ENCODE data around the gene UNC5A.

The UNC5A gene

DNA sequence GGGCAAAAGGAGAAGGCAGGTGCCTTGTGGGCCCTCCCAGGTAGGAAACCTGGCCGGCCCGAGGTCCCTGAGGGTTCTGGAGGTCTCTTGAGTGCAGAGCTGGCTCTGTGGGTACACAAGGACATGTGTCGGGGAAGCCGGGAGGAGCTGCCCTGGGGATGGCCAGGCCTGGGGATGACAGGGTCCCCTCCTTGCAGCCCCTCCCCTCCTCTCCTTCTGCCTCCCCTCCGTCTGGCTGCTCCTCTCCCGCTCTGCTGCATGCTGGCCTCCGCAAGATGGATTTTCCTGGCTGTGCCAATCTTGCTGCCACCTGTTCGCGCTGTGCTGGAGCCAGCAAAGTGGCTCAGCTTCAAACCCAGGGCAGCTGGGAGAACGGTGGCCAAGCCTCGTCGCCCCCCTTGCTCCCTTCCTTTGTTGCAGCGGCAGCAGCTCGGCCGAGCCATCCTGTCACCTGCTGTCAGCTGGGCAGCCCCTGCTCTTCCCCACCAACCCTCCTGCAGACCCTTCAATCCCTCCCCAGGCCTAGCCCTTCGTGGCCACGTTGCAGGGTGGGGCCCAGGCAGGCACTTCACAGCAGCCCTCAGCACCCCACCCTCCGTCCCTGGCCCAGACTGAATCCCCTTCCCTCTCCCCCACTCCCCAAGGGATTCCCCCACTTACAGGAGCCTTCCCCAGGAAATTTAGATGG is 17.6 kb upstream of the UNC5A start:
- Histone ChIP-seq H3K9me3 (ENCODE audit: control insufficient read depth in 5 of 5, low read length in 5 of 5) (no peaks in the 10 kb centered on the region), H3K27me3 (ENCODE audit: control insufficient read depth in 5 of 5, insufficient read depth in 4 of 5, low read length in 5 of 5) (peaks cover 24 to 76% (median 55%) of the 10 kb centered on the region in 5 donors), H3K27ac (ENCODE audit: low read depth, low read length) (no peak overlapping the region), H3K4me1 (ENCODE audit: control insufficient read depth in 5 of 5, insufficient read depth in 5 of 5, low read length in 5 of 5) (no peaks in the 10 kb centered on the region), H3K4me3 (ENCODE audit: low read depth in 1 of 5, low read length in 5 of 5) (no peak overlapping the region), H3K36me3 (ENCODE audit: control insufficient read depth in 5 of 5, insufficient read depth in 5 of 5, low read length in 5 of 5) (no peaks in the 10 kb centered on the region), H3K9ac (ENCODE audit: low read length in 5 of 5) (no peak overlapping the region)

DNA sequence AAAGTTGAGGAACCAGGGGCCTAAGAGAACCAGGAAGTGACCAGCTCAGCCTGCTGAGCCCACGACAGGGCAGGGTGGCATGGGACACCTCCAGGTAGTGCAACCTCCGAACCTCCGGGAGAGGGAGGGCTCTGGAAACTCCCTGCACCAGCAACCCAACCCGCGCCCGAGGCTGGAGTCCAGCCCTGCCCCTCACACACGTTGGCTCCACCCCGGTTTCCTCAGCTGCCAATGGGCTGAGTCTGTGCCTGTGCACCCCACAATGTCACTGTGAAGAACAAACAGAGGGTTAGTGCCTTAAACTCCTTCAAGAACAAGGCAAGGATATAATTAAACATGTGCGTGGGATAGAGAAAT is 17.0 kb upstream of the UNC5A start:
- Histone ChIP-seq H3K27ac (ENCODE audit: low read depth, low read length) (no peak overlapping the region), H3K4me3 (ENCODE audit: low read depth in 1 of 5, low read length in 5 of 5) (no peak overlapping the region), H3K4me1 (ENCODE audit: control insufficient read depth in 5 of 5, insufficient read depth in 5 of 5, low read length in 5 of 5) (no peaks in the 10 kb centered on the region), H3K9ac (ENCODE audit: low read length in 5 of 5) (no peak overlapping the region), H3K9me3 (ENCODE audit: control insufficient read depth in 5 of 5, low read length in 5 of 5) (no peaks in the 10 kb centered on the region), H3K27me3 (ENCODE audit: control insufficient read depth in 5 of 5, insufficient read depth in 4 of 5, low read length in 5 of 5) (peaks cover 24 to 77% (median 52%) of the 10 kb centered on the region in 5 donors), H3K36me3 (ENCODE audit: control insufficient read depth in 5 of 5, insufficient read depth in 5 of 5, low read length in 5 of 5) (no peaks in the 10 kb centered on the region)

DNA sequence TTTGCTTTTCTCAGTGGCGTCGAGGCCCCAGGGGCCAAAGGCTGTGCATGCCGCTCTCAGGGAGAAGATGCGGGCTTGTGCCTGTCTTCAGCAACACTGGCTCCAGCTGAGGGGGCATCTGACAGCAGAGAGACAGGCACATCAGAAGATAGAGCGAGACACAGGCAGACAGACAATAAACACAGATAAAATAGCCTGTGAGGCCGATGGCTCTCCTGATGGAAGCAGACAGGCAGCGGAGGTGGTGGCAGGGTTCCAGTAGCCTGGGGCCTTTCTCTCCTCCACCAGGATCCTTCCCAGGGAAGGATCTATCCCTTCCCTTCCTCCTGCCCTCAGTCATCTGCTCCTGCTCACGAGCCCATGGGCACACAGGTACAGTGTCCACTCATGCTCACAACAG is 16.6 kb upstream of the UNC5A start:
- Histone ChIP-seq H3K27me3 (ENCODE audit: control insufficient read depth in 5 of 5, insufficient read depth in 4 of 5, low read length in 5 of 5) (peaks cover 24 to 77% (median 53%) of the 10 kb centered on the region in 5 donors), H3K9ac (ENCODE audit: low read length in 5 of 5) (no peak overlapping the region), H3K4me1 (ENCODE audit: control insufficient read depth in 5 of 5, insufficient read depth in 5 of 5, low read length in 5 of 5) (no peaks in the 10 kb centered on the region), H3K4me3 (ENCODE audit: low read depth in 1 of 5, low read length in 5 of 5) (no peak overlapping the region), H3K9me3 (ENCODE audit: control insufficient read depth in 5 of 5, low read length in 5 of 5) (no peaks in the 10 kb centered on the region), H3K36me3 (ENCODE audit: control insufficient read depth in 5 of 5, insufficient read depth in 5 of 5, low read length in 5 of 5) (no peaks in the 10 kb centered on the region), H3K27ac (ENCODE audit: low read depth, low read length) (no peak overlapping the region)

DNA sequence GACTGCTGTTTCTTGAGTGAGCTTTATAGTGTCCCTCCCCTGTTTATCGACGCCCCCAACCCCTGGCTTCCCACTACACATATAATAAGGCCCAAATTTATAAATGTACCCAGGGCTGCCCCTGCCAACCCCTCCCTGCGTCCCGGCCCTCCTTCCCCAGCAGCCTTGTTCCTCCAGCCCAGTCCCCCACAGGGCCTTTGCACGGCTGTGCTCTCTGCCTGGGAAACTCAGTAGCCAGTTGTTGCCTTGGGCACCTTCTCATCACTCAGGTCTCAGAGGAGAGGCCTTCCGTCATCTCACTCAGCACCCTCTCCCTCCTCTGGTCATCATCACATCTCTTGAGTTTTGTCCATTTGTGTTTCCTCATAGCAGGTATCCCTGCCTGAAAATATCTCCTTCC is 15.8 kb upstream of the UNC5A start:
- Histone ChIP-seq H3K27me3 (ENCODE audit: control insufficient read depth in 5 of 5, insufficient read depth in 4 of 5, low read length in 5 of 5) (peaks cover 24 to 74% (median 59%) of the 10 kb centered on the region in 5 donors), H3K9me3 (ENCODE audit: control insufficient read depth in 5 of 5, low read length in 5 of 5) (no peaks in the 10 kb centered on the region), H3K9ac (ENCODE audit: low read length in 5 of 5) (no peak overlapping the region)

DNA sequence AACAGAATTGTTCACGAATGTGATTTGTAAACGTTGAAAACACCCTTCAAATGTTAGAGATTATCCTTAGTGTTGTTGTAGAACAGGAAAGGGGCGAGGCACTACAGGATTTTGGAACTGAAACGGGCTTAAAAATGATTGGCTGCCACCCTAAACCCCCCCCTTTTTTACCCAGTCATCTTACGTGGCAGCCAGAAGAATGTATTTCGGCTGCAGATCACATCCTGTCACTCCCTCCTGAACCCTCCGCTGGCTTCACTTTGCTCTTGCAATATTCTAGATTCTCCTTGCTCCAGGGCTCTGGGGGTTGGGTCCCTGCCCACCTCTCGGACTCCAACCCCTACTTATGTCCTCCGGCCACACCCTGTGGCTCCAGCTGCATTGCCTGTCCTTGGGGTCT is 13.9 kb upstream of the UNC5A start:
- Histone ChIP-seq H3K27me3 (ENCODE audit: control insufficient read depth in 5 of 5, insufficient read depth in 4 of 5, low read length in 5 of 5) (peaks cover 24 to 63% (median 59%) of the 10 kb centered on the region in 5 donors), H3K4me3 (ENCODE audit: low read depth in 1 of 5, low read length in 5 of 5) (no peak overlapping the region), H3K4me1 (ENCODE audit: control insufficient read depth in 5 of 5, insufficient read depth in 5 of 5, low read length in 5 of 5) (no peaks in the 10 kb centered on the region), H3K9me3 (ENCODE audit: control insufficient read depth in 5 of 5, low read length in 5 of 5) (no peaks in the 10 kb centered on the region), H3K36me3 (ENCODE audit: control insufficient read depth in 5 of 5, insufficient read depth in 5 of 5, low read length in 5 of 5) (no peaks in the 10 kb centered on the region), H3K9ac (ENCODE audit: low read length in 5 of 5) (no peak overlapping the region), H3K27ac (ENCODE audit: low read depth, low read length) (no peak overlapping the region)

More for the DNA sequence above, 15.8 kb upstream of the UNC5A start:
- no peak overlapping the region for H3K27ac ChIP-seq (ENCODE audit: low read depth, low read length)
- H3K36me3 ChIP-seq (ENCODE audit: control insufficient read depth in 5 of 5, insufficient read depth in 5 of 5, low read length in 5 of 5) = no peaks in the 10 kb centered on the region
- no peaks in the 10 kb centered on the region for H3K4me1 ChIP-seq (ENCODE audit: control insufficient read depth in 5 of 5, insufficient read depth in 5 of 5, low read length in 5 of 5)
- no peak overlapping the region for H3K4me3 ChIP-seq (ENCODE audit: low read depth in 1 of 5, low read length in 5 of 5)

DNA sequence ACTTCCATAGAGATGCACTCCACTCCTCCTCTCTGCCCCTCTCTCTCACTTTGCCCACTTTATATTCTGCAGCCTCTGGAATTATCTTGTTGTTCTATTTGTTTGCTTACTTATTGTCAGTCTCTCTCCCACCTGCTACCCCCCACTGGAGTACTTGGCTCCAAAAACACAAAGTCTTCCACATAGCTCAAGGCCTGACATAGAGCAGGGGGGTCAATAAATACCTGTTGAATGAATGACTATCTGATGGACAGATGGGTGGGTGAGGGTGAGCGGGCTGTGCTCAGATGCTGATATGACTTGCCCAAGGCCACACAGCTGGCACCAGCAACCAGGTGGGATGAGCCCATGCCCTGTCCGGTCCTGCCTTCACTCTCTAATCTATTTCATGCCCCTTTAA is 13.4 kb upstream of the UNC5A start:
- peaks cover 27 to 66% (median 59%) of the 10 kb centered on the region in 5 donors for H3K27me3 ChIP-seq (ENCODE audit: control insufficient read depth in 5 of 5, insufficient read depth in 4 of 5, low read length in 5 of 5)
- no peaks in the 10 kb centered on the region for H3K9me3 ChIP-seq (ENCODE audit: control insufficient read depth in 5 of 5, low read length in 5 of 5)
- no peaks in the 10 kb centered on the region for H3K4me1 ChIP-seq (ENCODE audit: control insufficient read depth in 5 of 5, insufficient read depth in 5 of 5, low read length in 5 of 5)
- no peak overlapping the region for H3K4me3 ChIP-seq (ENCODE audit: low read depth in 1 of 5, low read length in 5 of 5)
- H3K36me3 ChIP-seq (ENCODE audit: control insufficient read depth in 5 of 5, insufficient read depth in 5 of 5, low read length in 5 of 5) = no peaks in the 10 kb centered on the region
- H3K27ac ChIP-seq (ENCODE audit: low read depth, low read length) = no peak overlapping the region
- no peak overlapping the region for H3K9ac ChIP-seq (ENCODE audit: low read length in 5 of 5)

DNA sequence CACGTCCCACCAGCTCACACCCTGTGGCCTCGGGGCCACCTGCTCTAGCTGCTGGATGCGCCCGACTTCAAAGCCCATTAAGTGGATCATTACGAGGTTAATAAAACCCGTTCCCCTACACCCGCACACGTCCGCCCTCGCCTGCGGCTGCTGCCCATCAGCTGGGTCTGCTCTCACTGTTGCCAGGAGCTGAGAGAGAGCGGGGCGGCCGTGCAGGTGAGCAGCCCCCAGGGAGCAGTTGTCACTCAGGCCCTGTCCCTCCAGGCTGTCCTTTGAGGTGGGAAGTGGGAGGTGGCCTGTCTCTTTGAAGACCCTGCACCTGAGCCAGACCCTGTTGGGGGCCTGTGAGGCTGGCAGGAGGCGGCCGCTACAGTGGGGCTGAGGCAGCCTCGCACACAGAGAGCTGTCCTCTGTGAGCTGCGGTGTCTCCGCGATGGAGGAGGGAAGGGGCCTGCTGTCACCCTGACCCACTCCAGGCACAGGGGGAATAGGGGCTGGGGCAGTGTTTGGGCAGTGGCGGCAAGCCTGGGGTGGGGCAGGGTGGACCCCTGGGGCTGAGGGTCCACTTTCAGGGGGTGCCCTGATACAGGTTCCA is 12.8 kb upstream of the UNC5A start:
- H3K27me3 ChIP-seq (ENCODE audit: control insufficient read depth in 5 of 5, insufficient read depth in 4 of 5, low read length in 5 of 5) = peaks cover 30 to 66% (median 59%) of the 10 kb centered on the region in 5 donors
- H3K4me3 ChIP-seq (ENCODE audit: low read depth in 1 of 5, low read length in 5 of 5) = no peak overlapping the region
- no peaks in the 10 kb centered on the region for H3K4me1 ChIP-seq (ENCODE audit: control insufficient read depth in 5 of 5, insufficient read depth in 5 of 5, low read length in 5 of 5)
- no peaks in the 10 kb centered on the region for H3K36me3 ChIP-seq (ENCODE audit: control insufficient read depth in 5 of 5, insufficient read depth in 5 of 5, low read length in 5 of 5)
- H3K27ac ChIP-seq (ENCODE audit: low read depth, low read length) = no peak overlapping the region
- no peak overlapping the region for H3K9ac ChIP-seq (ENCODE audit: low read length in 5 of 5)
- H3K9me3 ChIP-seq (ENCODE audit: control insufficient read depth in 5 of 5, low read length in 5 of 5) = no peaks in the 10 kb centered on the region

DNA sequence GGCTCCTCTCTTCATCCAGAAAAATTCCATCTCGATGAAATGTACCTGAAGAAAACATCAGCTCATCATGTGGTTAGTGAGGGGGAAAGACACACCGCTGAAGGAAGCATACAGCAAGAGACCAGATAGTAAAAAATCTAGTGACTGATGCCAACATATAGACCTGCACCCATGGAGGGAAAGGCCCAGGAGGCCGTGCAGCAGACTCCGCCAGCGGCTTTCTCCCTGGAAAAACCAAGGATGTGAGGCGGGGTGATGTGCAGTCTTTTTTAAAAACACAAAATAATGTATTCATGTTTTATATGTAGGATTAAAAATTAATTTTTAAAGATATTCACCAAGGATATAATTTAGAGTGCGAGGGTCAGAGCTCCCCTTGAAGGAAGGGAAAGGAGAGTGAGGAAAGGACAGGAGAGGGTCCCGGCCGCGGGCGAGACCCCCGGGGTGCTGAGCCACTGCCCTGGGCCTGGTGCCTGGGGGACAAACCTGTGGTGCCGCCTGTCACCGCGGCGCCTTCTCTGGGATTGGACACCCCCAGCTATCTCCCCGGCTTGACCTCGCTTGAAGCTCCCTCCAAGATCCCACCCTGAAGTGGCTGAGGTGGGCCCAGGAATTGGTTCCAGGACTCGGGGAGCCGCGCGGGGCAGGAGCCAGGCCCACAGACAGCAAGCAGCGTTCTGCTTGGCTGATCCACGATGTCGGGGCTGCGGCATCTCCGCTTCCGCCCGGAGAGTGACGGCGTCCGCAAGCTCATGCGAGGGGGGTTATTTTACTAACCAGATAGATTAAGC is 12.1 kb upstream of the UNC5A start:
- Histone ChIP-seq H3K36me3 (ENCODE audit: control insufficient read depth in 5 of 5, insufficient read depth in 5 of 5, low read length in 5 of 5) (no peaks in the 10 kb centered on the region), H3K4me3 (ENCODE audit: low read depth in 1 of 5, low read length in 5 of 5) (no peak overlapping the region), H3K4me1 (ENCODE audit: control insufficient read depth in 5 of 5, insufficient read depth in 5 of 5, low read length in 5 of 5) (no peaks in the 10 kb centered on the region), H3K9ac (ENCODE audit: low read length in 5 of 5) (no peak overlapping the region), H3K9me3 (ENCODE audit: control insufficient read depth in 5 of 5, low read length in 5 of 5) (no peaks in the 10 kb centered on the region), H3K27me3 (ENCODE audit: control insufficient read depth in 5 of 5, insufficient read depth in 4 of 5, low read length in 5 of 5) (peaks cover 27 to 65% (median 56%) of the 10 kb centered on the region in 5 donors), H3K27ac (ENCODE audit: low read depth, low read length) (no peak overlapping the region)

DNA sequence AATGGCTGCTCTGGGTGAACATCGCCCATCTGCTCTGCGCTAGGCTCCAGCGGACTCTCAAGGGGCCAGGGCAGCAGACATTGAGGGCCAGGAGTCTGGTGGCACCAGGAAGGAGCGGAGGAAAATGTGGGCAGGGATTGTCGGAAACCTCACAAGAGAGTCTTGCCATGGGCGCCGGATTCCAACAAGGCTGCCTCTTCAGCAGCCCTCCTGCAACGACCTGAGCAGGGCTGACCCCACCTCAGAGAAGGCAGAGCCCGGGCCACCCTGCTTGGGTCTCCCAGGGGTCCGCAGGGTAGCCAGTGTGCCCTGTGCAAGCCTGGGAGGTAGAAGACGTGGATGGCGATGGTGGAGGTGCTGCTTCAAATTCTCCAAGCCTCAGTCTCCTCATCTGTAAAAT is 11.4 kb upstream of the UNC5A start:
- no peaks in the 10 kb centered on the region for H3K36me3 ChIP-seq (ENCODE audit: control insufficient read depth in 5 of 5, insufficient read depth in 5 of 5, low read length in 5 of 5)
- no peak overlapping the region for H3K4me3 ChIP-seq (ENCODE audit: low read depth in 1 of 5, low read length in 5 of 5)
- H3K9ac ChIP-seq (ENCODE audit: low read length in 5 of 5) = no peak overlapping the region
- no peaks in the 10 kb centered on the region for H3K4me1 ChIP-seq (ENCODE audit: control insufficient read depth in 5 of 5, insufficient read depth in 5 of 5, low read length in 5 of 5)
- H3K27me3 ChIP-seq (ENCODE audit: control insufficient read depth in 5 of 5, insufficient read depth in 4 of 5, low read length in 5 of 5) = peaks cover 25 to 66% (median 54%) of the 10 kb centered on the region in 5 donors
- H3K27ac ChIP-seq (ENCODE audit: low read depth, low read length) = no peak overlapping the region
- no peaks in the 10 kb centered on the region for H3K9me3 ChIP-seq (ENCODE audit: control insufficient read depth in 5 of 5, low read length in 5 of 5)

DNA sequence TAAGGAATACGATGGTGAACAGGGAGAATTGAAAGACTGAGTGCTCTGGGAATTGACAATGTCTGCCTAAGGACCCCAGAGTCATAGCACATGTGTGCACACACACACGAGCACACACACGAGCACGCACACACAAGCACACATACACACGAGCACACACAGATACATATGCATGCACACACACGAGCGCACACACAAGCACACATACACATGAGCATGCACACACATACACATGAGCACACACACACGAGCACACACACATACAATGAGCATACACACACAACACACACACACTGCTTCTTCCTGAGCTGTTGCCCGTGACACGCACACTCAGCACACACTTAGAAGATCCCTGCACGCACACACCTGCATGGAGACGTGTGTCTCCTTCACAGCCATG is 10.9 kb upstream of the UNC5A start:
- no peak overlapping the region for H3K27ac ChIP-seq (ENCODE audit: low read depth, low read length)
- peaks cover 24 to 66% (median 55%) of the 10 kb centered on the region in 5 donors for H3K27me3 ChIP-seq (ENCODE audit: control insufficient read depth in 5 of 5, insufficient read depth in 4 of 5, low read length in 5 of 5)
- no peak overlapping the region for H3K4me3 ChIP-seq (ENCODE audit: low read depth in 1 of 5, low read length in 5 of 5)
- H3K9ac ChIP-seq (ENCODE audit: low read length in 5 of 5) = no peak overlapping the region
- H3K36me3 ChIP-seq (ENCODE audit: control insufficient read depth in 5 of 5, insufficient read depth in 5 of 5, low read length in 5 of 5) = no peaks in the 10 kb centered on the region
- H3K9me3 ChIP-seq (ENCODE audit: control insufficient read depth in 5 of 5, low read length in 5 of 5) = no peaks in the 10 kb centered on the region
- no peaks in the 10 kb centered on the region for H3K4me1 ChIP-seq (ENCODE audit: control insufficient read depth in 5 of 5, insufficient read depth in 5 of 5, low read length in 5 of 5)
